A549 (cell line): ENCODE data around the gene TAF6L. TPM values are rescaled to one million over a fixed set of nuclear protein-coding genes. Genes with fewer than 3 reads are reported as not detected.
"Not testable (repeated sequence)": the region's sequence is repeated elsewhere in the genome, so short reads cannot be mapped to it uniquely, and the experiment has no call there.

Experiments used
- ATAC-seq, 2 experiments: fragments of 200-7000 bp in 1 of 2; fragments of >200 bp in 1 of 2; cut with Nextera tagmentation in 1 of 2; cut with Tn5 transposase in 1 of 2; 3 replicates each; pipeline versions ENCODE4 v1.8.0 to v1.9.1; 2018 to 2020; ENCODE audit warnings: mild to moderate bottlenecking in 1 of 2, moderate library complexity in 1 of 2
- CTCF ChIA-PET: fragments of 300-600 bp; sonication (Branson Sonifier 250); formaldehyde crosslinking; extraction: SDS; loops from one replicate; lab custom pipeline; 2021; ENCODE audit warnings: antibody characterized with exemption, inconsistent platforms; lab: Yijun Ruan, JAX
- POLR2A ChIA-PET: fragments of 350-600 bp; formaldehyde crosslinking; extraction: SDS; loops from one replicate; lab custom pipeline; 2021; ENCODE audit warnings: antibody characterized with exemption, inconsistent platforms; lab: Yijun Ruan, JAX
- DNase-seq, 2 experiments: peaks; one replicate each; pipeline versions ENCODE4 v3.0.0 to v3.0.0-alpha.2; 2011 to 2016; ENCODE audit warnings: low read depth in 1 of 2, low spot score in 1 of 2
- FAIRE-seq: peaks from 2 replicates; lab custom pipeline; 2011; peaks lifted over from hg19 to GRCh38; lab: Jason Lieb, UNC
- H3K27ac ChIP-seq, 2 experiments: fragments of >200 bp; sonication (Bioruptor Twin); formaldehyde crosslinking; 3 replicates each; pipeline ENCODE4 v1.5.1; 2016 to 2017
- H3K4me1 ChIP-seq: fragments of >200 bp; sonication (Bioruptor Twin); formaldehyde crosslinking; 3 replicates; pipeline ENCODE4 v1.6.1; 2016
- H3K4me2 ChIP-seq: fragments of >200 bp; sonication (Bioruptor Twin); formaldehyde crosslinking; 3 replicates; pipeline ENCODE4 v1.6.1; 2016
- H3K4me3 ChIP-seq: fragments of >200 bp; sonication (Bioruptor Twin); formaldehyde crosslinking; 3 replicates; pipeline ENCODE4 v1.5.1; 2016
- H3K9me3 ChIP-seq: fragments of >200 bp; sonication (Bioruptor Twin); formaldehyde crosslinking; 3 replicates; pipeline ENCODE4 v1.6.1; 2016
- CBX8 ChIP-seq: fragments of 200-600 bp; sonication (generic); IDR thresholded peaks from 2 replicates; pipeline ENCODE4 v1.6.1; 2016
- EHF ChIP-seq: fragments of 250-450 bp; sonication (Bioruptor Pico); IDR thresholded peaks from 2 replicates; pipeline ENCODE4 v1.5.0; 2020; ENCODE audit warnings: mild to moderate bottlenecking
- EHMT2 ChIP-seq: fragments of 200-600 bp; sonication (generic); IDR thresholded peaks from 2 replicates; pipeline ENCODE4 v1.6.1; 2016; ENCODE audit warnings: antibody characterized with exemption, low read depth, mild to moderate bottlenecking, moderate library complexity
- FOXS1 ChIP-seq: fragments of 250-450 bp; sonication (Bioruptor Pico); IDR thresholded peaks from 2 replicates; pipeline ENCODE4 v1.5.0; 2020; ENCODE audit warnings: mild to moderate bottlenecking, moderate library complexity
- GATA3 ChIP-seq: IDR thresholded peaks from 2 replicates; pipeline ENCODE4 v1.6.1; 2012; ENCODE audit warnings: borderline replicate concordance
- MAZ ChIP-seq: fragments of 150-350 bp; IDR thresholded peaks from 2 replicates; pipeline ENCODE4 v1.6.1; 2014; ENCODE audit warnings: antibody characterized with exemption, low read depth, low read length, borderline replicate concordance
- NR3C1 ChIP-seq: fragments of >200 bp; sonication (Bioruptor Twin); formaldehyde crosslinking; IDR thresholded peaks from 3 replicates; pipeline ENCODE4 v1.6.1; 2017
- POLR2A ChIP-seq: IDR thresholded peaks from 2 replicates; pipeline ENCODE4 v1.6.1; 2012; ENCODE audit warnings: mild to moderate bottlenecking, low read length
- RAD21 ChIP-seq, 2 experiments: fragments of >200 bp in 1 of 2; sonication (Bioruptor Twin) in 1 of 2; formaldehyde crosslinking in 1 of 2; IDR thresholded peaks in 1 of 2; conservative IDR thresholded peaks in 1 of 2; 2 replicates in 1 of 2; 3 replicates in 1 of 2; pipeline ENCODE4 v1.6.1; 2012 to 2018; ENCODE audit warnings: inconsistent platforms in 1 of 2
- RCOR1 ChIP-seq: fragments of 150-350 bp; IDR thresholded peaks from 2 replicates; pipeline ENCODE4 v1.6.1; 2014; ENCODE audit warnings: antibody characterized with exemption, low read length, low read depth
- SREBF2 ChIP-seq: fragments of 450-650 bp; IDR thresholded peaks from 2 replicates; pipeline ENCODE4 v1.6.1; 2014; ENCODE audit warnings: mild to moderate bottlenecking, moderate library complexity
- TFCP2L1 ChIP-seq: fragments of 250-450 bp; sonication (Bioruptor Pico); IDR thresholded peaks from 2 replicates; pipeline ENCODE4 v1.5.0; 2021; ENCODE audit warnings: mild to moderate bottlenecking
- ZFP36 ChIP-seq: fragments of 450-650 bp; IDR thresholded peaks from 2 replicates; pipeline ENCODE4 v1.6.1; 2014; ENCODE audit warnings: borderline replicate concordance; ENCODE audit not compliant: partially characterized antibody
- ZSCAN20 ChIP-seq: fragments of 250-450 bp; sonication (Bioruptor Pico); IDR thresholded peaks from 2 replicates; pipeline ENCODE4 v1.8.0; 2022; ENCODE audit warnings: mild to moderate bottlenecking, moderate library complexity
- WGBS: methylation state at CpG from one replicate; pipeline ENCODE4 v1.1.6; 2017; ENCODE audit errors: missing lambda C conversion rate; 5-methylcytosine and 5-hydroxymethylcytosine counted together
- polyA plus RNA-seq, 4 experiments: library from polyadenylated mRNA; depleted of rRNA in 3 of 4; stranded (reverse); fragments of >200 nt; fragmentation: RNase III in 1 of 4; extraction: RNeasy Plus Mini Kit Qiagen cat#74134 plus additional on column Dnase treatment in 1 of 4; gene quantifications; 2 replicates in 3 of 4; 3 replicates in 1 of 4; pipeline ENCODE4 v1.2.3, GENCODE V29; 2011 to 2017
- TF ChIP-seq, protein P1 (sequence below): IDR thresholded peaks from 2 replicates; pipeline ENCODE4 v1.6.1; 2012; ENCODE audit warnings: low read depth, borderline replicate concordance
- TF ChIP-seq, protein P2 (sequence below): fragments of 250-450 bp; sonication (Bioruptor Pico); IDR thresholded peaks from 2 replicates; pipeline ENCODE4 v1.5.0; 2021; ENCODE audit warnings: mild to moderate bottlenecking, moderate library complexity, borderline replicate concordance
- TF ChIP-seq, protein P3 (sequence below): fragments of 250-450 bp; sonication (Bioruptor Pico); IDR thresholded peaks from 2 replicates; pipeline ENCODE4 v1.5.0; 2020; ENCODE audit warnings: low read depth, mild to moderate bottlenecking, moderate library complexity

The TAF6L gene
- polyA plus RNA-seq, 2 of the 4 experiments (the other 2 are of a cell fraction): 14.0 to 22.7 TPM

DNA sequence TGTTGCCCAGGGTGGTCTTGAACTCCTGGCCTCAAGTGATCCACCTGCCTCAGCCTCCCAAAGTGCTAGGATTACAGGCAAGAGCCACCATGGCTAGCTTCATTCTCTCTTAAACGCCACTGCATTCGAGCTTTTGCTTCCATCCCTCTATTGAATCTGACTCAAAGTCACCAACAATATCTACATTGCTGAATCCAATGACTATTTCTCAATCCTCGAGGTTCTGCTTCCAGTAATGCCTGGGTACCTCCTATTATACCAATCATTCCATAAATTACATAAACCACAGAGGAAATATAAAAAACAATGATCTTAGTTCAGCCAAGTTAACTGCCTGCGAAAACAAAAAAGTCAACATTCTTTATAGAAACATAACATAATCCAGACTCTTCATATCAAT is 45.9 kb downstream of the TAF6L start:
- TF ChIP-seq, protein P1, sequence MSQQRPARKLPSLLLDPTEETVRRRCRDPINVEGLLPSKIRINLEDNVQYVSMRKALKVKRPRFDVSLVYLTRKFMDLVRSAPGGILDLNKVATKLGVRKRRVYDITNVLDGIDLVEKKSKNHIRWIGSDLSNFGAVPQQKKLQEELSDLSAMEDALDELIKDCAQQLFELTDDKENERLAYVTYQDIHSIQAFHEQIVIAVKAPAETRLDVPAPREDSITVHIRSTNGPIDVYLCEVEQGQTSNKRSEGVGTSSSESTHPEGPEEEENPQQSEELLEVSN: no peak
- no peak for TF ChIP-seq TFCP2L1 (CRISPR knock-in tag)
- TF ChIP-seq ZSCAN20: no peak
- TF ChIP-seq CBX8: no peak
- TF ChIP-seq, protein P2, sequence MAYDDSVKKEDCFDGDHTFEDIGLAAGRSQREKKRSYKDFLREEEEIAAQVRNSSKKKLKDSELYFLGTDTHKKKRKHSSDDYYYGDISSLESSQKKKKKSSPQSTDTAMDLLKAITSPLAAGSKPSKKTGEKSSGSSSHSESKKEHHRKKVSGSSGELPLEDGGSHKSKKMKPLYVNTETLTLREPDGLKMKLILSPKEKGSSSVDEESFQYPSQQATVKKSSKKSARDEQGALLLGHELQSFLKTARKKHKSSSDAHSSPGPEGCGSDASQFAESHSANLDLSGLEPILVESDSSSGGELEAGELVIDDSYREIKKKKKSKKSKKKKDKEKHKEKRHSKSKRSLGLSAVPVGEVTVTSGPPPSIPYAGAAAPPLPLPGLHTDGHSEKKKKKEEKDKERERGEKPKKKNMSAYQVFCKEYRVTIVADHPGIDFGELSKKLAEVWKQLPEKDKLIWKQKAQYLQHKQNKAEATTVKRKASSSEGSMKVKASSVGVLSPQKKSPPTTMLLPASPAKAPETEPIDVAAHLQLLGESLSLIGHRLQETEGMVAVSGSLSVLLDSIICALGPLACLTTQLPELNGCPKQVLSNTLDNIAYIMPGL (CRISPR knock-in tag): no peak
- TF ChIP-seq MAZ: no peak
- TF ChIP-seq, protein P3, sequence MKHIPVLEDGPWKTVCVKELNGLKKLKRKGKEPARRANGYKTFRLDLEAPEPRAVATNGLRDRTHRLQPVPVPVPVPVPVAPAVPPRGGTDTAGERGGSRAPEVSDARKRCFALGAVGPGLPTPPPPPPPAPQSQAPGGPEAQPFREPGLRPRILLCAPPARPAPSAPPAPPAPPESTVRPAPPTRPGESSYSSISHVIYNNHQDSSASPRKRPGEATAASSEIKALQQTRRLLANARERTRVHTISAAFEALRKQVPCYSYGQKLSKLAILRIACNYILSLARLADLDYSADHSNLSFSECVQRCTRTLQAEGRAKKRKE: no peak
- Histone ChIP-seq H3K4me3 (no peak overlapping the region), H3K27ac (no peak overlapping the region), H3K4me1 (no peaks in the 10 kb centered on the region), H3K4me2 (no peak overlapping the region), H3K9me3 (no peaks in the 10 kb centered on the region)
- no peak for ATAC-seq
- 80% methylated on average over 4 of the region's 4 CpGs for WGBS
- FAIRE-seq: no peak
- ChIA-PET POLR2A (interaction anchor here (1.2 kb wide), 1 partner anchor 15 kb away, joined by 3 read pairs; the partner anchor contains the start of gene STX5), CTCF (interaction anchor here (0.9 to 3.4 kb wide), 4 partner anchors 10 to 30 kb away, joined by 3 to 17 read pairs (median 8); partner anchors contain the start of gene TMEM179B)
- DNase-seq: no peak

DNA sequence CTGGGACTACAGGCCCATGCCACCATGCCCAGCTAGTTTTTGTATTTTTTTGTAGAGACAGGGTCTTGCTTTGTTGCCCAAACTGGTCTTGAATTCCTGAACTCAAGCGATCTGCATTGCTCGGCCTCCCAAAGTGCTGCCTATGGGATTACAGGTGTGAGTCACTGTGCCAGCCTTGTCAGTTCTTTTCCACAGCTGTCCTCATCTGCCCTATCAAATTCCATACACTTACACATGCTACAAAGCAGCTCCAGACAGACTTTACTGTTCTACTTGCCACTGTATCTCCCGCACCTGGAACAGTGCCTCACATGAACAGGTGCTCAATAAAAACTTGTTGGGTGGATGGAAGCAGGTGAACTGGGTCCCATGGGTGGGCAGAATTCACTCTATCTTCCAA is 52.5 kb downstream of the TAF6L start:
- H3K4me2 ChIP-seq: no peak overlapping the region
- TF ChIP-seq SREBF2 (no peak), RAD21 (conservative IDR thresholded peaks at IDR 0.05 in 1 of 2, IDR thresholded peaks at IDR 0.05 in 1 of 2) (no peak), GATA3 (no peak), RCOR1 (no peak), POLR2A (no peak), EHMT2 (no peak), NR3C1 (no peak), ZFP36 (no peak), EHF (CRISPR knock-in tag) (no peak), CBX8 (no peak), FOXS1 (CRISPR knock-in tag) (no peak)
- no peak overlapping the region for H3K27ac ChIP-seq
- H3K4me3 ChIP-seq: no peak overlapping the region
- ChIA-PET POLR2A (no interaction called here), CTCF (interaction anchor here (0.6 to 1.4 kb wide), 8 partner anchors 9 to 158 kb away, joined by 3 to 5 read pairs (median 3); partner anchors contain the start of gene TEX54)
- 95% methylated on average over 3 of the region's 3 CpGs for WGBS
- H3K4me1 ChIP-seq: no peaks in the 10 kb centered on the region
- ATAC-seq: no peak
- no peak for DNase-seq
- H3K9me3 ChIP-seq: no peaks in the 10 kb centered on the region
- FAIRE-seq: no peak

DNA sequence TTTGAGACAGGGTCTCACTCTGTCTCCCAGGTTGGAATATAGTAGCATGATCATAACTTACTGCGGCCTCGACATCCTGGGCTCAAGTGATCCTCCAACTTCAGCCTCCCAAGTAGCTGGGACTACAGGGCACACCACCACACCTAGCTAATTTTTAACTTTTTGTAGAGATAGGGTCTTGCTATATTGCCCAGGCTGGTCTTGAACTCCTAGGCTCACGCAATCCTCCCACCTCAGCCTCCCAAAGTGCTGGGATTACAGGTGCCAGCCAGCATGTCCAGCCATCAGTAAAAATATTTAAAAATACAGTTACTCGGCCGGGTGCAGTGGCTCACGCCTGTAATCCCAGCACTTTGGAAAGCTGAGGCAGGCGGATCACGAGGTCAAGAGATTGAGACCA is 56.9 kb downstream of the TAF6L start:
- WGBS: 94% methylated on average over 8 of the region's 8 CpGs

More for the DNA sequence above, 56.9 kb downstream of the TAF6L start:
- not testable (repeated sequence) for H3K4me3 ChIP-seq, ATAC-seq, FAIRE-seq, H3K27ac ChIP-seq, DNase-seq, H3K4me2 ChIP-seq, H3K9me3 ChIP-seq
- peaks cover 13% of the 10 kb centered on the region for H3K4me1 ChIP-seq
- CTCF ChIA-PET: interaction anchor here (1.0 to 4.2 kb wide), 6 partner anchors 12 to 56 kb away, joined by 3 to 17 read pairs (median 6); partner anchors contain the start of gene NXF1
- POLR2A ChIA-PET: interaction anchor here (1.2 to 2.1 kb wide), 2 partner anchors 21 to 75 kb away, joined by 3 to 11 read pairs; no protein-coding TSS in a partner anchor
